Omental fat pad (tissue), 4 donors: ENCODE data around the gene TMEM214. TPM values are rescaled to one million over a fixed set of nuclear protein-coding genes. Genes with fewer than 3 reads are reported as not detected.

Experiments
- ATAC-seq: fragments of 150-250 bp; one replicate; pipeline ENCODE4 v1.9.1; 2016; ENCODE audit warnings: mild to moderate bottlenecking, moderate library complexity; ENCODE audit not compliant: low FRiP score
- DNase-seq: peaks from one replicate; pipeline ENCODE4 v3.0.0-alpha.2; 2019; ENCODE audit warnings: low spot score
- total RNA-seq, 4 donors: library from RNA; depleted of rRNA; stranded (reverse); fragments of >200 nt; gene quantifications; one replicate each; pipeline ENCODE4 v1.1.0, GENCODE V29; 2016
- TF ChIP-seq, protein P1 (sequence below), 3 donors: fragments of 450-650 bp; IDR thresholded peaks; one replicate each; pipeline ENCODE4 v1.5.1; 2016 to 2017; ENCODE audit warnings: antibody characterized with exemption in 3 of 3, mild to moderate bottlenecking in 3 of 3, moderate library complexity in 2 of 3

Gene TMEM214
- total RNA-seq, 4 donors from 2014 or later: 52.4 to 76.0 (median 64.7) TPM

DNA sequence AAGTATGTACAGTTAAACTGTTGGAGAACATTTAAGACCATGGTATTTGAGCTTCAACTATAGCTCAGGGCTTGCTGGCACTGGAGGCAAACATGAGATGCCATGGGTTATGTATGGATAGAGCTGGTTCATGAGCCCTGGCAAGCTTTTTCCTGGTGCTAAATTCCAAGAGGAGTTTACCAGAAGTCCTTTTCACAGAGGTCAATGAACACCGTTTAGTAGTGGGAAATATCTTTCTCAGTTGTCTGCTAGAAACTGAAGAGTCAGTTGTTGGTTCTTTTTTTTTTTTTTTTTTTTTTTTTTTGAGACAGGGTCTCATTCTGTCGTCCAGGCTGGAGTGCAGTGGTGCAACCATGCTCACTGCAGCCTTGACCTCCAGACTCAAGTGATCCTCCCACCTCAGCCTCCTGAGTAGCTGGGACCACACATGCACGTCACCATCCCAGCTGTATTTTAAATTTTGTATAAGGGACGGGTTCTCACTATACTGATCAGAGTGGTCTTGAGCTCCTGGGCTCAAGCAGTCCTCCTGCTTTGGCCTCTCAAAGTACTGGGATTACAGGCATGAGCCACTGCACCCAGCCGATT, 55.2 kb downstream of the TMEM214 start:
- DNase-seq (no peak), ATAC-seq (no peak)
- TF ChIP-seq, protein P1, sequence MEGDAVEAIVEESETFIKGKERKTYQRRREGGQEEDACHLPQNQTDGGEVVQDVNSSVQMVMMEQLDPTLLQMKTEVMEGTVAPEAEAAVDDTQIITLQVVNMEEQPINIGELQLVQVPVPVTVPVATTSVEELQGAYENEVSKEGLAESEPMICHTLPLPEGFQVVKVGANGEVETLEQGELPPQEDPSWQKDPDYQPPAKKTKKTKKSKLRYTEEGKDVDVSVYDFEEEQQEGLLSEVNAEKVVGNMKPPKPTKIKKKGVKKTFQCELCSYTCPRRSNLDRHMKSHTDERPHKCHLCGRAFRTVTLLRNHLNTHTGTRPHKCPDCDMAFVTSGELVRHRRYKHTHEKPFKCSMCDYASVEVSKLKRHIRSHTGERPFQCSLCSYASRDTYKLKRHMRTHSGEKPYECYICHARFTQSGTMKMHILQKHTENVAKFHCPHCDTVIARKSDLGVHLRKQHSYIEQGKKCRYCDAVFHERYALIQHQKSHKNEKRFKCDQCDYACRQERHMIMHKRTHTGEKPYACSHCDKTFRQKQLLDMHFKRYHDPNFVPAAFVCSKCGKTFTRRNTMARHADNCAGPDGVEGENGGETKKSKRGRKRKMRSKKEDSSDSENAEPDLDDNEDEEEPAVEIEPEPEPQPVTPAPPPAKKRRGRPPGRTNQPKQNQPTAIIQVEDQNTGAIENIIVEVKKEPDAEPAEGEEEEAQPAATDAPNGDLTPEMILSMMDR (IDR thresholded peaks at IDR 0.05): no peak

DNA sequence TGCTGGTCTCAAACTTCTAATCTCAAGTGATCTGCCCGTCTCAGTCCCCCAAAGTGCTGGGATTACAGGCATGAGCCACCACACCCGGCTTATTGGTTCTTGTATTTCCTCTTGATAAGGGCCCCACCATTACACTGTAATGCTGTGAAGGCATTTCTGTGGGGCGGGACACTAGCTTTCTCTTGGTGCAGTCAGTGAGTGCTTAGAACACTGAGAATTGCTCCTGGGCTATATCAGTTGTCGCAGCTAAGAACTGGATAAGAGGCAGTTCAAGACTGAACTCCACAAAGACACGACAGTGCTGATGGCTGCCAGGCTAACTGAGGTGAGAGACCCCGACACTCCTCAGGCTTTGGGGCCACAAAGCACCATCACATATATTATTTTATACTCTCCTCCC, 55.9 kb downstream of the TMEM214 start:
- DNase-seq (no peak), ATAC-seq (no peak)
- TF ChIP-seq, protein P1 (IDR thresholded peaks at IDR 0.05): no peak

DNA sequence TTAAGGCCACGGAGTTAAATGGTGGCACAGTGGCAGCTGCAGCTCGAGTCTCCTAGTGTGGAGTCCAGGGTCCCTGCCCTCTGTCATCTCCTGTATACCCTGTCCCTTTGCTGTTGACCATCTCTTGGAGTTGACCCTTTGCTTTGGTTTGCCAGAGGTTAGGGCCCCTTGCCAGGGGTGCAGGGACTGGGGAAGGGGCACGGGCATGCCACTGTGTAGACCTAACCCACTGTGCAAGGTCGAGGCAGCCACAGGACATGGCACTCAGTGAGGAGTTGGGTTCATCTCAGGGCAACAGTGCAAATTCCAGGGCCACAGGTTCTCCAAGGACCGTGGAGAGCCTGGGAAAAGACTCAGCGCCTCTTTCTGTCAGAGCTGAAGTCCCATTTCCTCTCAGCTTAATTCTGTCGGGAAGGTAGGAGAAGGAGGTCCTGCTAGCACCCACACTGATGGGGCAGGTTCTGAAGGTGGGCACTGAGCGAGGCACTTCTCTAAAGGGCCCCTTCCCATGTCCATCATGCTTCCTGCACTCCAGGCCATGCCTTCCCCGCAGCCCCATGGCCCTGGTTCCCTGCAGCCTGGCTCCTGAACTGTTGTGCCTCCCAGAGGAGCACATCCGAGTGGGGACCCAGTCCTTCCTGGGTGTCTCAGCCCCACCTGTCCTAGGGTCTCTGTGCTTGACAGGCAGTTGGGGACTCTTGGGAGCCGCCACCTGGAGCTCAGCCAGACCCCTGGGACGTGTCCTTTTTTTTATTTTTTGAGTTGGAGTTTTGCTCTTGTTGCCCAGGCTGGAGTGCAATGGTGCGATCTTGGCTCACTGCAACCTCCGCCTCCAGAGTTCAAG, 56.6 kb downstream of the TMEM214 start:
- DNase-seq (no peak), ATAC-seq (no peak)
- TF ChIP-seq, protein P1 (IDR thresholded peaks at IDR 0.05): no peak

Other genes starting within 250 kb of the TMEM214 start
- gene CENPA, start 246.9 kb upstream of the TMEM214 start, total RNA-seq: 1 to 10 TPM in 1 of 4 donors, under 1 TPM in 1, not detected in 2; 0.46 to 1.1 TPM
- not detected for gene DPYSL5, start 184.8 kb upstream of the TMEM214 start, total RNA-seq
- gene MAPRE3, start 62.3 kb upstream of the TMEM214 start, total RNA-seq: 10 to 100 TPM; 11.5 to 24.2 (median 12.3) TPM
- 10 to 100 TPM in 2 of 4 donors, 1 to 10 TPM in 2; 6.8 to 14.4 (median 10.3) TPM for gene AGBL5, start 18.7 kb downstream of the TMEM214 start, total RNA-seq
- gene OST4, start 38.7 kb downstream of the TMEM214 start, total RNA-seq: 100 to 1,000 TPM; 221 to 396 (median 282) TPM
- gene EMILIN1, start 45.6 kb downstream of the TMEM214 start, total RNA-seq: 10 to 100 TPM; 27.5 to 62.7 (median 41.2) TPM
- gene KHK, start 53.8 kb downstream of the TMEM214 start, total RNA-seq: 1 to 10 TPM; 1.6 to 3.3 (median 2.1) TPM
- gene CGREF1, start 86.2 kb downstream of the TMEM214 start, total RNA-seq: 1 to 10 TPM; 1.3 to 9.3 (median 5.5) TPM
- gene ABHD1, start 90.8 kb downstream of the TMEM214 start, total RNA-seq: 1 to 10 TPM in 1 of 4 donors, under 1 TPM in 2, not detected in 1; 0.50 to 1.1 (median 0.65) TPM
- 10 to 100 TPM; 60.7 to 76.5 (median 65.7) TPM for gene PREB, start 101.7 kb downstream of the TMEM214 start, total RNA-seq
- not detected for gene PRR30, start 106.4 kb downstream of the TMEM214 start, total RNA-seq
- gene TCF23, start 116.0 kb downstream of the TMEM214 start, total RNA-seq: under 1 TPM in 2 of 4 donors, not detected in 2; 0.12 to 0.56 TPM
- gene ATRAID, start 179.1 kb downstream of the TMEM214 start, total RNA-seq: 100 to 1,000 TPM; 114 to 197 (median 157) TPM
- gene SLC5A6, start 179.3 kb downstream of the TMEM214 start, total RNA-seq: 100 to 1,000 TPM in 1 of 4 donors, 10 to 100 TPM in 3; 37.4 to 106 (median 83.6) TPM
- 10 to 100 TPM; 14.6 to 29.3 (median 24.7) TPM for gene CAD, start 184.4 kb downstream of the TMEM214 start, total RNA-seq
- gene SLC30A3, start 230.1 kb downstream of the TMEM214 start, total RNA-seq: not detected
- gene DNAJC5G, start 242.5 kb downstream of the TMEM214 start, total RNA-seq: under 1 TPM in 1 of 4 donors, not detected in 3; 0.79 TPM
- gene TRIM54, start 249.5 kb downstream of the TMEM214 start, total RNA-seq: 1 to 10 TPM in 1 of 4 donors, not detected in 3; 2.5 TPM